ENCODE results near the gene TPSB2. TPM values are rescaled to one million over a fixed set of nuclear protein-coding genes. Genes with fewer than 3 reads are reported as not detected.
A peak's percentile ranks its signal among the peaks of the same experiment; 100 is the strongest.
"Not testable (repeated sequence)": the region's sequence is repeated elsewhere in the genome, so short reads cannot be mapped to it uniquely, and the experiment has no call there.

TPSB2 gene
- total RNA-seq, 4 donors from 2014 or later = 10.5 to 158 (median 40.1) TPM

DNA sequence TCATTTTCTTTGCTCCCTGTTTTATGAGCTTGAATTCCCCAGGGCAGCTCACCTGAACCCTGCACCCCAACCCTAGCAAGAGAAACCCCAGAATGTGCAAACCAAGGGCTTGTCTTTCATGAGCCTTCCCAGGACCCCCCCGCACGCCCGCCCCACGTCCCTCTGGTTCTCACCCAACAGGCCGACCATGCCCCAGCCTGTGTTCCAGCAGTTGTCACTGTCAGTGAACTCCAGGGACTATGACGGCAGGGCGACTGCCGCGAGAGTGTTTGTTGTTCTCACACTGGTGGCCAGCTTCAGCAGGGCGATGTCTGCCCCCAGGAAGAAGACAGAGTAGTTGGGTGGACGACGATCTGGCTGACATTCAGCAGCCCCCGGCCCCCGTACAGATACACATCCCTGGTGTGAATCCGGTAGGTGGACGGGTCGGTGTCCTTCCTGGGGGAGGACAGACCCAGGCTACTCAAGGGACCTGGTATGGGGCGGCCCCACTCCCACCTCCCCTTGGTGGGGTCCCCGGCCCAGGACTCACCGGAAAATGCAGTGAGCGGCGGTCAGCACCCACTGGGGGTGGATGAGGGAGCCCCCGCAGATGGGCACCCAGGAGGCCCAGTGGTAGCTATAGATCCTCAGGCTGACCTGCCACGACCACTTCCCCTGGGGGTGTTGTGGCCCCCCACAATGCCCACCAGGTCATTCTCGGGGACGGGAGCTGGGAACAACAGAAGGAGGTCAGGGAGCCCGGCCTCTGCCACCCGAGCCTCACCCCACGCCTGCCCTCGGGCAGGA is 46.0 kb upstream of the TPSB2 start:
- intact Hi-C loops (cut with DNase I; ENCODE audit: low total_unique reads) = no loop called here
- DNase-seq (ENCODE audit: low spot score in 2 of 2) = no peak
- H3K4me3 ChIP-seq (ENCODE audit: low read depth, poor library complexity, severe bottlenecking) = no peak overlapping the region
- WGBS, 2 donors = 73 to 75% methylated on average over 26 to 30 of the region's 30 CpGs
- no peak for TF ChIP-seq POLR2A (IDR thresholded peaks at IDR 0.05)
- TF ChIP-seq, protein P1, sequence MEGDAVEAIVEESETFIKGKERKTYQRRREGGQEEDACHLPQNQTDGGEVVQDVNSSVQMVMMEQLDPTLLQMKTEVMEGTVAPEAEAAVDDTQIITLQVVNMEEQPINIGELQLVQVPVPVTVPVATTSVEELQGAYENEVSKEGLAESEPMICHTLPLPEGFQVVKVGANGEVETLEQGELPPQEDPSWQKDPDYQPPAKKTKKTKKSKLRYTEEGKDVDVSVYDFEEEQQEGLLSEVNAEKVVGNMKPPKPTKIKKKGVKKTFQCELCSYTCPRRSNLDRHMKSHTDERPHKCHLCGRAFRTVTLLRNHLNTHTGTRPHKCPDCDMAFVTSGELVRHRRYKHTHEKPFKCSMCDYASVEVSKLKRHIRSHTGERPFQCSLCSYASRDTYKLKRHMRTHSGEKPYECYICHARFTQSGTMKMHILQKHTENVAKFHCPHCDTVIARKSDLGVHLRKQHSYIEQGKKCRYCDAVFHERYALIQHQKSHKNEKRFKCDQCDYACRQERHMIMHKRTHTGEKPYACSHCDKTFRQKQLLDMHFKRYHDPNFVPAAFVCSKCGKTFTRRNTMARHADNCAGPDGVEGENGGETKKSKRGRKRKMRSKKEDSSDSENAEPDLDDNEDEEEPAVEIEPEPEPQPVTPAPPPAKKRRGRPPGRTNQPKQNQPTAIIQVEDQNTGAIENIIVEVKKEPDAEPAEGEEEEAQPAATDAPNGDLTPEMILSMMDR (IDR thresholded peaks at IDR 0.05) = no peak

DNA sequence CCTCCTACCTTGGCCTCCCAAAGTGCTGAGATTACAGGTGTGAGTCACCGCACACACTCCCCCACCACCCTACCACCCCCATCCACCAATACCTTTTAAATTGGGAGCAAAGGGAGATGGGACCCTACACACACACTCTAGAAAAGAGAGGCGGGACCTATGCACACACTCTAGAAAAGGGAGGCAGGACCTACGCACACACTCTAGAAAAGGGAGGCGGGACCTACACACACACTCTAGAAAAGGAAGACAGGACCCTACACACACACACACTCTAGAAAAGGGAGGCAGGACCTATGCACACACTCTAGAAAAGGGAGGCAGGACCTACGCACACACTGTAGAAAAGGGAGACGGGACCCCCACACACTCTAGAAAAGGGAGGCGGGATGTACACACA is 44.8 kb upstream of the TPSB2 start:
- H3K4me3 ChIP-seq (ENCODE audit: low read depth, poor library complexity, severe bottlenecking) = no peak overlapping the region
- TF ChIP-seq, protein P1 (IDR thresholded peaks at IDR 0.05) = no peak
- no peak for TF ChIP-seq POLR2A (IDR thresholded peaks at IDR 0.05)
- WGBS, 2 donors = 92 to 95% methylated on average over 7 of the region's 7 CpGs
- intact Hi-C loops (cut with DNase I; ENCODE audit: low total_unique reads) = no loop called here
- no peak for DNase-seq (ENCODE audit: low spot score in 2 of 2)

DNA sequence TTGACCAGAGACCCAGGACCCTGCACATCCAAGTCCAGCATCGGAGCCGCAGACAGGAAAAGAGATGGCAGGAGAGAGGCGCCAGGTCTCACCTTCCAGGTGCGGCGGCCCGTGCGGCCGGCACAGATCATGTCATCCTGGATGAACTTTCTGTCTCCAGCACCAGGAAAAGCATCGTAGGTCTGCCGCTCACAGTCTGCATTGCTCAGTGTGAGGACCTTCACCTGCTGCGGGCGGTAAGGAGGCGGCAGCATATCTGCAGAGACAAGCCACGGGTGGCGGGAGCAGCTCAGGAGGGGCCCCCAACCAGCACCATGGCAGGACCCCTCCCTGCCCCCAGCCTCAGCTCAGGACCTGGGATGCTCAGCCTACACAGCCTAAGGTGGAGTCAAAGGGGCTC is 43.8 kb upstream of the TPSB2 start:
- TF ChIP-seq, protein P1 (IDR thresholded peaks at IDR 0.05) = no peak
- WGBS, 2 donors = 85 to 94% methylated on average over 7 to 15 of the region's 15 CpGs
- no peak overlapping the region for H3K4me3 ChIP-seq (ENCODE audit: low read depth, poor library complexity, severe bottlenecking)
- intact Hi-C loops (cut with DNase I; ENCODE audit: low total_unique reads) = no loop called here
- no peak for DNase-seq (ENCODE audit: low spot score in 2 of 2)

DNA sequence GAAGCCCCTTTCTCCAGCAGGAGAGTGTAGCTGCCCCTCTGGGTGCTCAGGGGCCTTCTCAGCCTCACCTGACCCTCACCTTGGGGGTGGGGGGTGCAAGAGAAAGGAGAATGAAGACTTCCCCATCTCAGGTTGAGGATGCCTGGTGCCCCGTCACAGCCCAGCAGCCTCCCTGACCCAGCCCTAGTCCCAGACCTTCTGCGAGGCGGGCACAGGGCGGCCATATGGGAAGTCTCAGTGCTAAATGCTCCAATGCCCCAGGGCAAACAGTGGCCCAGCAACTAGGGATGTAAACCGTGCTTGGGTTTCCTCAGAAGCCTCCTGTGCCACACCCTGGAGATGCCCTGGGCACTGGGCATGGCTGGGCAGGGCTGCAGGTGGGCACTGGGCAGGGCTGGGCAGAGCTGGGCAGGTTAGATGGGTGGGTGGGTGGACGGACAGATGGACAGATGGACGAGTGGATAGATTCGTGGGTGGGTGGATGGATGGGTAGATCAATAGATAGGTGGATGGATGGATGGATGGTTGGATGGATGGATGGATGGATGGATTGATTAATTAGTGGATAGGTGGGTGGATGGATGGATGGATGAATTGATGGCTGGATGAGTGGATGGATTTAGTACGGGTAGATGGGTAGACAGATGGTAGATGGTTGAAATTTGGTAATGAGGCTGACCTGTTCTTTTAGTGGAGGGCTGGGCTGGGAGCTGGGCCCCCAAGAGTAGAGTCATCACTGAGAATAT is 42.6 kb upstream of the TPSB2 start:
- H3K4me3 ChIP-seq (ENCODE audit: low read depth, poor library complexity, severe bottlenecking) = no peak overlapping the region
- WGBS, 2 donors = 58 to 61% methylated on average over 9 of the region's 9 CpGs
- TF ChIP-seq, protein P1 (IDR thresholded peaks at IDR 0.05) = no peak
- intact Hi-C loops (cut with DNase I; ENCODE audit: low total_unique reads) = no loop called here
- peak in 1 of 2 donors; percentile 84 for DNase-seq (ENCODE audit: low spot score in 2 of 2)

DNA sequence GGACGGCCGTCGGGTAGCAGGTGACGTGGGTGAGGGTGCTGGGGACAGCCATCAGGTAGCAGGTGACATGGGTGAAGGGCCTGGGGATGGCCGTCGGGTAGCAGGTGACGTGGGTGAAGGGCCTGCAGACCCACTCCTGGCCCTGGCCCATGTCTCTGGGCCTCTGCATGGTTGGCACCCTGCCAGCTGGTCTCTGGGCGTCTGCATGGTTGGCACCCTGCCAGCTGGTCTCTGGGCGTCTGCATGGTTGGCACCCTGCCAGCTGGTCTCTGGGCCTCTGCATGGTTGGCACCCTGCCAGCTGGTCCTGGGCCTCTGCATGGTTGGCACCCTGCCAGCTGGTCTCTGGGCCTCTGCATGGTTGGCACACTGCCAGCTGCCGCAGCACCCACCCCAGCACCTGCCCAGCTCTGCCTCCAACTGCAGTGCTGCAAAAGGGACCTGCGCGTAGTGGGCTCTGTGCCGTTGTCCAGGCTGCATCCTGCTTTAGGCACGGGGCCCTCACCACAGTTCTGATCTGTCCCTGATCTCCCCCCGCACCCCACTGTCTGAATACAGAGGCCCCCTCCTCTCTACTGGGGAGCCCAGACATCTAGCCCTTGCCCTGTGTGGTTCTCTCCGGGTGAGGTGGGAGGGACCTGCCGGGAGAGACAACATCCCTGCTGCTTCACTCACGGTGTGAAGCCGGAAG is 41.9 kb upstream of the TPSB2 start:
- H3K4me3 ChIP-seq (ENCODE audit: low read depth, poor library complexity, severe bottlenecking); DNase-seq (ENCODE audit: low spot score in 2 of 2); intact Hi-C loops (cut with DNase I; ENCODE audit: low total_unique reads): not testable (repeated sequence)
- WGBS, 2 donors = 18 to 26% methylated on average over 13 to 18 of the region's 19 CpGs

DNA sequence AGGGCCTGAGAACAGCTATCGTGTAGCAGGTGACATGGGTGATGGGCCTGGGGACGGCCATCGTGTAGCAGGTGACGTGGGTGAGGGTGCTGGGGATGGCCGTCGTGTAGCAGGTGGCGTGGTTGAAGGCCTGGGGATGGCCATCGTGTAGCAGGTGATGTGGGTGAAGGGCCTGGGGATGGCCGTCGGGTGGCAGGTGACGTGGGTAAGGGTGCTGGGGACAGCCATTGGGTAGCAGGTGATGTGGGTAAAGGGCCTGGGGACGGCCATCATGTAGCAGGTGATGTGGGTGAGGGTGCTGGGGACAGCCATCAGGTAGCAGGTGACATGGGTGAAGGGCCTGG is 41.4 kb upstream of the TPSB2 start:
- intact Hi-C loops (cut with DNase I; ENCODE audit: low total_unique reads) = no loop called here
- 74 to 79% methylated on average over 12 of the region's 12 CpGs for WGBS, 2 donors
- no peak for DNase-seq (ENCODE audit: low spot score in 2 of 2)
- no peak overlapping the region for H3K4me3 ChIP-seq (ENCODE audit: low read depth, poor library complexity, severe bottlenecking)
- TF ChIP-seq, protein P1 (IDR thresholded peaks at IDR 0.05) = no peak
- TF ChIP-seq POLR2A (IDR thresholded peaks at IDR 0.05) = no peak

DNA sequence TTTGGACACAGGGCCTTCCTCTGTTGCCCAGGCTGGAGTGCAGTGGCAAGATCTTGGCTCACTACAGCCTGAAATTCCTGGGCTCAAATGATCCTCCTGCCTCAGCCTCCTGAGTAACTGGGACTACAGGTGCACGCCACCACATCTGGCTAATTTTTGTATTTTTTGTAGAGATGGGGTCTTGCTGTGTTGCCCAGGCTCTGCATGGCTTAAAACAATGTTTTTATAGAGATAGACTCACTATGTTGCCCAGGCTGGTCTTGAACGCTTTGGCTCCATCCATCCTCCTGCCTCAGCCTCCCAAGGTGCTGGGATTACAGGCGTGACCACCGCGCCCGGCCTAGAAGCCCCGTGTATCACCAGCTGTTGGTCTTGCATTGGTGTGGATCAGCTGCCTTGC is 39.4 kb upstream of the TPSB2 start:
- intact Hi-C loops (cut with DNase I; ENCODE audit: low total_unique reads); DNase-seq (ENCODE audit: low spot score in 2 of 2); H3K4me3 ChIP-seq (ENCODE audit: low read depth, poor library complexity, severe bottlenecking): not testable (repeated sequence)
- WGBS, 2 donors = 93 to 96% methylated on average over 7 of the region's 7 CpGs

Data from lower leg skin (tissue), 4 donors.